NOMO-1 (cell line): Measurements from ENCODE around the gene GGT6.

ENCODE experiments used
- DNase-seq, 2 experiments: peaks; one replicate each; lab custom pipeline; 2025; ENCODE audit not compliant: unreplicated experiment in 2 of 2; lab: John Stamatoyannopoulos, UW

The GGT6 gene

GRCh38 chr17:4540687-4541327 is 19.6 kb downstream of the GGT6 start:
- DNase-seq = no peak

GRCh38 chr17:4540224-4540651 is 20.1 kb downstream of the GGT6 start:
- no peak for DNase-seq

DNA sequence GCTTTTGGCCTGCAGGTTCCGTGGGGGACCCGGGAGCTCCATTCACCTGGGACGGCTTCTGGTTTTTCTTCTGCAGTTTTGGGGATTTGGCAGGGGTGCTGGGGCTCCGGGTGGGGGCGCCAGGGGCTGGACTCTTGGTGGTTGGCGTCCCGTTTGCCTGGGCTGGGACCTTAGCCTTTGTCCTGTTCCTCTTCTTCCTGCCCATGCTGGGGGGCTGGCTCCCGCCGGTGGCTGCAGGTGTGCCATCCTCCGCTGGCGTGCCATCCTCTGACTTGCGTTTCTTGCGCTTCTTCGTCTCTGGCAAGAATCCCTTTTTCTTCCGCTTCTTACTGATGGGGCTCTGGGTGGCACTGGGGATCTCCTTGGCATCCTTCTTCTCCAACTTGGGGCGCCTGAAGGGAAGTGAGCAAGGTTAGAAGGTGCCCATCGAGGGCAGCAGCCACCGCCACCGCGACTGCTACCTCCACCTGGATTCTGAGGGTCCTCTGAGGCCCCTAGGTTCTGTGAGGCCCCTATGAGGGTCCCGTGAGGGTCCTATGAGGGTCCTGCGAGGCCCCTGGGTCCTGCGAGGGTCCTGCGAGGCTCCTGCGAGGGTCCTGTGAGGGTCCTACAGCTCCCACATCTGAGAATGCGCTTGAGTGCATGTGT is 20.7 kb downstream of the GGT6 start:
- DNase-seq = no peak

GRCh38 chr17:4539025-4539424 is 21.4 kb downstream of the GGT6 start:
- DNase-seq = no peak

DNA sequence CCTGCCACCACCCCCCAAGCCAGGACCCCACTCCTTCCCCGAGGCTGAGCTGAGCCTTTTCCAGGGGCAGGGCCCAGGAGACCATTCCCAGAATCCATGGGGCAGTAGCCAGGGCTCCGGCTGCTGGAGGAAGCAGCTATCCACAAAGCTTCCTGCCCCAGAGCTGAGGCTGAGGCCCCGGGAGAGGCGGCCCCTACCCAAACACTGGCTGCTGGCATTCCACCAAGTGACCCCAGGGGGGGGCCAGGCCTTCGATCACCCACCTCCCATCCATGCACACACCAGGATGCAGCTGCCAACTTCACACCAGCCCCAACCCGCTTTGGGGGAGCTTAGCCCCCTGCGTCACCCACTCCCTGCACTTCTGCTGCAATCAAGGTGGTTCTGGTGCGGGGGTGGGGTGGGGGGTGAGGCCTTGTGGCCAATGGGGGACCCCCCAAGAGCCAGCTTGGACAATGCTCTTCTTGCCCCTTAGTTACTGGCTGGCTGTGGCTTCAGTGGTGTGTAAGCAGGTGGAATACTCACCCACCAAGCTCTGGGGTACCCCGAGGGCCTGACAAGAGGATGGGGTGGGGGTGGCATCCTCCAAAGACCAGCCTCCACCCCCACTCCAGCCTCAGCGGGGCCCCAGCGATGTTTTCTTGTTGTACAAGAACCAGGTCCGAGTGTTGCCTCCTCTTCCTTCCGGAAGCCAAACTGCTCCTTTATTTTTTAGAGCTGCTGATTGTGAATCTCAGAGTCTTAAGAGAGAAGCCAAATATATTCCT is 22.0 kb downstream of the GGT6 start:
- DNase-seq = no peak

- DNase-seq = no peak
Measured at GRCh38 chr17:4537451-4538235, 22.7 kb downstream of the GGT6 start.

DNA sequence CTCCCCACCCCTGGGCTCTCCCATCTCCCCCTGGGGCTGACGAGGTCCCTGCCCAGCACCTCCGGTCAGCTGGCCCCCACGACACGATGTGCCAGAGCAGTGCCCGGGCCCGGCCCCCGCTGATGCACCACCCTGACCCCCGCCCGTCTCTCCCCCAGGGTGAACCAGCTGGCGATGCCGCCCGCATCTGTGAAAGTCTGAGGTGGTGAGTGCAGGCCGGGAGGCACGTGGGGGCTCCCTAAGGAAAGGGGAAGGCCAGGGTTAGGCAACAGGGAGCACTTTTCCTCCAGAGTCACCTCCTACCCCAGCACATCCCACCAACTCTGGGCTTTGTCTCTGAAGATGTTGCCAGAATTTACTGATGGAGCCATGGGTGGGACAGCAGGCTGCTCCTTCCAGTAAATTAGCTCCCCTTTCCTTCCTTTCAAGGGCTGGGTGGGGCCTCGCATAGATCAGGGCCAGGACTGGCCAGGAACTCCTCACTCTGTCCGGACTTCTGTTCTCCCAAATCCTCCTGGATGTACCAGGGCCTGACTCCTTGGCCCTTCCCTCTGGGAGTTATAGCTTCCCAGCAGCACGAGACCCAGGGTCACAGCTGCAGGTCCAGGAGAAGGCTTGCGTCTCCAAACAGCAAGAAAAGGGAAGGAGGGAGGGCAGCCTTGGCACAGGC is 23.5 kb downstream of the GGT6 start:
- no peak for DNase-seq

GRCh38 chr17:4536259-4536741 is 24.1 kb downstream of the GGT6 start:
- DNase-seq = no peak

- no peak for DNase-seq
Measured at GRCh38 chr17:4535667-4536258, 24.6 kb downstream of the GGT6 start.

DNA sequence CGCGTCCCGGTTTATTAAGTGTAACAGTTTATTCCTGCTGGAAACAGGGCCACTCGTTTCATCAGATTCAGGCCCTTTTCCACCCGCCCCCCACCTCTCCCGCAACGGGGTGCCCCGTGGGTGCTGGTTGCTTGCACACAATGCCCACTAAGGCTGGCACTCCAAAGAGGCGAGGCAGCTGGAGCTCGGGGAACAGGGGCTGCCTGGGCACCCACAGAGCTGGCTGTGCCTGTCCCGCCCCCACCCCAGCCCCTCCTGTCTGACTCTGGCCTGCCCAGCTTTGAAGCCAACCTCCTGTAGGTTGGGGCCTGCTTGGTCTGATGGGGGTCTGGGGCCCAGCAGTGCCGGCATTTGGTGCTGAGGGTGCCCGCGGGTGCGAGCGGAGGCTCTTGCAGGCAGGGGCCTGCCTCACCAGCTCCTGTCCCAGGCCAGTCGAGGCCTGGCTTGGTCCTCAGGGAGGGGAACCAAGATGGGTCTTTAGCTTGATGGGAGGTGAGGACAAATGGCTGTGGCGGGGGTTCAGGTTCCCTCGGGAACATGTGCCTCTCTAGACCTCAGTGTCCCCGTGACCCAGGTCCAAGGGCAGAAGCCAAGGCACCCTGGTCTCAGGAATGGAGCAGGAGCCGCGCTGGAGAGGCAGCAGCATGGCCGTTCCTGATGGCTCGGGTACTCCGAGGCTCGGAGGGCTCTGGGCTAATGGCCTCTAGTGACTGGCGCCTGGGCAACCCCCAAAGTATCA is 25.3 kb downstream of the GGT6 start:
- DNase-seq = no peak

DNA sequence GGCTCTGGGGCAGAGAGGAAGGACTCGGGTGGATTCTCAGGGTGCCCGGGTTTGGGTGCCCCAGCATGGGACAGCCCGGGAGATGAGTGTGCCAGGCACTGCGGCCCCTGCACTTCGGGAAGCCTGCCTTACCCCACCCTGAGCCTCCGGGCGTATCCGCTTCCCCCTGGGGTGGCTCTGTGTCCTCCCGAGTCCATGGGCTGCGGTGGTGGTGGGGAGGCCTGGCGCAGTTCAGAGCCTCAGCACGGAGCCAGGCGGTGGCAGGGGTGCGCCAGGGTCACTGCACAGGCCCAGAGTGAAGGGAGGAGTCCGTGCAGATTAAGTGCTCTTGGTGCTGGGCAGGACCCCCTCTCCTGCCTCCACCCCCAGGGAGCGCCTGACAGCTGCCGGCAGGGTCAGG is 25.9 kb downstream of the GGT6 start:
- no peak for DNase-seq

DNA sequence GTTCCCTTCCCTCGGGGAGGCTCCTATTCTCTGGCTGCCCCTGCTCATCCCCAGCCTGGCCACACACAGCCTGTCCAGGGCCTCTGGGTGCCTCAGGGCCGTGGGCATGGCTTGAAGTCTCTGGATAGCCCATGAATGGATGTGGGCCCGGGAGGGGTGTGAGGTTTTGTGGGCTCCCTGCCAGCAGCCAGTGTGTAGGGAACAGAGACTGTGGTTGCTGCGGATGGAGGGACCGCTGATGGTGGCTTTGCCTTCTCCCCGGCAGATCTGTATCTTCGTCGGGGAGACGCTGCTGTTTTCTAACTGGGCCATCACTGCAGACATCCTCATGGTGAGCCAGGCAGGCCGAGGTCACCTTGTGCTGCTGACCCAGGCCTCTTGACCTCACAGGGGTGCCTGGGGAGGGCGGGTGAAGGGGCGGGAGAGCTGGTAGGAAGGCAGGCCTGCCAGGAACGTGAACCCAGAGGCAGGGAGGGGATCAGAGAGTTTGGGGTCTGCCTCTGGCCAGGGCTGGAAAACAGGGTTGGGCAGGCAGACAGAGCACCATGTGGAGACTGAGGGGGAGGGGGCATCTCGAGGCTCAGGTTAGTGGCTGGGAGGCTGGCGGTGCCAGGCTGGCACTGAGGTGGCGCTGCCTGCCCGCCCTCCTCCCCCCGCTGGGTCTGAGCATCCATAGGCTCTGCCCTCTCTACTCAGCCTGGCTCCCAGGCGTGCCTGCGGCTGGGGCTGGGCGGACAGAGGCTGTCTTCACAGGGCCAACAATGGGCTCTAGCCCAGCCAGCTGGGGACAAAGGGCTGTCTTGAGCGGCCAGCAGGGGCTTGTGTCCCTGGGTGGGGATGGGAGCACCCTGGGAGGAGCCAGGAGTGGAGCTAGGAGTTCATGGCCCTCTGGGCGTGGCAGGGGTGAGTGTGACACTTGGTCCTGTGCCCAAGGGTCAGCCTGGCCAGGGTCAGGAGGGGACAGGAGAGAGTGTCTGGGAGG is 26.6 kb downstream of the GGT6 start:
- DNase-seq = no peak

- no peak for DNase-seq
Measured at GRCh38 chr17:4532860-4533522, 27.4 kb downstream of the GGT6 start.

- no peak for DNase-seq
Measured at GRCh38 chr17:4531988-4532736, 28.2 kb downstream of the GGT6 start.

DNA sequence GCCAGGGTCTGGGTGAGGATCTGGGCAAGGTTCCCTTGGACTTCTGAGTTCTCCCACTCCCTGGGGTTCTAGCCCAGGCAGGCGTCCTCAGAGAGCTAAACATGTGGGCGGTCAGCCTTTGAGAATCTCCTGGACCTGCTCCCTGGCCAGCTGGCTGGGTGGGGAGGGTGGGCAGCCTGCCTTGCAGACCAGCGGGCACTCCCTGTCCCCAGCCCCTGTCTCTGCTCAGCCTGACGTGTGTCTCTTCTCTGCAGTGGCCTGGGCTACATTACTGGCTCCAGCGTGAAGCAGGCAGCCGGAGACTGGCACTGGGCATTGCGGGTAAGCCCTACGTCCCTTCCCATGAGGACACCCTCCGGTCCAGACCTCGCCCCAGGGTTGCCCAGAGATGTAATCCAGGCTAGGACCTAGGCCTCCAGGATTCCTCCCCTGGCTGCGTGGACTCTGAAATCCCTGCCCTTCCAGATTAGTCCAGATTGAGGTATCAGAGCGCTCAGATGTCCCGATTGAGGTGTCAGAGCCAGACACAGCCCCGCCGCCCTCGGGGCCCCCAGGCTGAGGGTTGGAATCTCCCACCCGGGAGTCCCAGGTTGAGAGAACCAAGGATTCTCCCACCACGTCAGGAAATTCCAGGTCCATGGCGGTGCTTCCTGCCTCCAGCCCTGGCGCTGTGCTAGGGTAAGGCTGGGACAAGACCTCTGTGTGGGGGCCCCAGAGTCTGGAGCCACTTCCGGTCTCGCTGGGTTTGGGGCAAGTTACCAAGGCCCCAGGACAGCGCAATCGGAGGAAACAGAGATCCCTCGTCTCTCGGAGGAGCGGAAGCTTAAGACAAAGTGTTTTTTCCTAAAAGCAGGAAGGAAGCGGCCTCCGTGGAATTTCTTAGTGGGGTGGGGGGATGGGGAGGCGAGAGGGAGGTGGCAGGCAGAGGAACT is 29.3 kb downstream of the GGT6 start:
- DNase-seq = no peak
